ENCODE measurements around the gene C1QTNF3. TPM values are rescaled to one million over a fixed set of nuclear protein-coding genes. Genes with fewer than 3 reads are reported as not detected.

The C1QTNF3 gene
- total and polyA plus RNA-seq, 2 donors (not counting 1 experiment from before 2014, with no cell fraction given), result 6.6 to 11.9 TPM

GRCh38 chr5:34026089-34026761, 16.8 kb downstream of the C1QTNF3 start:
- DNase-seq (no peak), ATAC-seq (ENCODE audit: low read depth) (no peak)
- H3K9me3 ChIP-seq (ENCODE audit: control extremely low read depth in 1 of 3, control insufficient read depth in 2 of 3, insufficient read depth in 1 of 3, low read length in 2 of 3), result no peaks in the 10 kb centered on the region
- no peaks in the 10 kb centered on the region for H4K20me1 ChIP-seq (ENCODE audit: control insufficient read depth, insufficient read depth, low read length, poor library complexity, severe bottlenecking)
- no peak overlapping the region for H3K9ac ChIP-seq (ENCODE audit: low read length)
- no peaks in the 10 kb centered on the region for H3K27me3 Mint-ChIP-seq
- intact Hi-C loops (cut with micrococcal nuclease), result no loop called here
- no peaks in the 10 kb centered on the region for H3K4me1 Mint-ChIP-seq
- no peak overlapping the region for H3K4me3 ChIP-seq (ENCODE audit: control extremely low read depth in 1 of 5, extremely low read depth in 1 of 5, insufficient read depth in 1 of 5, low read depth in 2 of 5, low read length in 4 of 5)
- POLR2A ChIA-PET, result no interaction called here
- WGBS (ENCODE audit: insufficient coverage), result 95% methylated on average over 7 of the region's 9 CpGs
- H3K4me1 ChIP-seq (ENCODE audit: control insufficient read depth in 2 of 2, insufficient read depth in 2 of 2, low read length in 2 of 2), result no peaks in the 10 kb centered on the region
- no peak overlapping the region for H3K27ac Mint-ChIP-seq
- no peak overlapping the region for H3K4me3 Mint-ChIP-seq
- peaks cover 0 to 13% of the 10 kb centered on the region in 2 experiments for H3K36me3 ChIP-seq (replicated peaks in 1 of 2; ENCODE audit: control extremely low read depth in 1 of 2, control insufficient read depth in 1 of 2, extremely low read depth in 1 of 2, insufficient read depth in 2 of 2, low read length in 1 of 2)
- CTCF ChIA-PET, result no interaction called here
- TF ChIP-seq CTCF (IDR thresholded peaks at IDR 0.05) (no peak), EZH2 (IDR thresholded peaks at IDR 0.05; ENCODE audit: borderline replicate concordance, insufficient read depth, low read depth, low read length, poor library complexity, severe bottlenecking) (no peak)
- no peaks in the 10 kb centered on the region for H3K79me2 ChIP-seq (ENCODE audit: control insufficient read depth, insufficient read depth, low read length)
- H2AFZ ChIP-seq (ENCODE audit: insufficient read depth, low read depth, low read length, poor library complexity, severe bottlenecking), result no peak overlapping the region
- H3K27ac ChIP-seq (ENCODE audit: low read length in 2 of 2), result no peak overlapping the region
- no peaks in the 10 kb centered on the region for H3K9me3 Mint-ChIP-seq (ENCODE audit: insufficient read depth)
- no peak overlapping the region for H3K4me2 ChIP-seq (replicated peaks; ENCODE audit: low read depth, low read length, poor library complexity, severe bottlenecking)
- H3K27me3 ChIP-seq (replicated peaks in 1 of 4; ENCODE audit: control extremely low read depth in 1 of 4, control insufficient read depth in 3 of 4, insufficient read depth in 4 of 4, low read length in 3 of 4), result no peaks in the 10 kb centered on the region

- Histone ChIP-seq H4K20me1 (ENCODE audit: control insufficient read depth, insufficient read depth, low read length, poor library complexity, severe bottlenecking) (no peaks in the 10 kb centered on the region), H3K9me3 (ENCODE audit: control extremely low read depth in 1 of 3, control insufficient read depth in 2 of 3, insufficient read depth in 1 of 3, low read length in 2 of 3) (no peaks in the 10 kb centered on the region), H3K36me3 (replicated peaks in 1 of 2; ENCODE audit: control extremely low read depth in 1 of 2, control insufficient read depth in 1 of 2, extremely low read depth in 1 of 2, insufficient read depth in 2 of 2, low read length in 1 of 2) (peaks cover 2 to 26% of the 10 kb centered on the region in 2 experiments), H3K4me3 (ENCODE audit: control extremely low read depth in 1 of 5, extremely low read depth in 1 of 5, insufficient read depth in 1 of 5, low read depth in 2 of 5, low read length in 4 of 5) (no peak overlapping the region), H3K9ac (ENCODE audit: low read length) (no peak overlapping the region), H3K4me2 (replicated peaks; ENCODE audit: low read depth, low read length, poor library complexity, severe bottlenecking) (no peak overlapping the region), H2AFZ (ENCODE audit: insufficient read depth, low read depth, low read length, poor library complexity, severe bottlenecking) (no peak overlapping the region), H3K4me1 (ENCODE audit: control insufficient read depth in 2 of 2, insufficient read depth in 2 of 2, low read length in 2 of 2) (no peaks in the 10 kb centered on the region), H3K79me2 (ENCODE audit: control insufficient read depth, insufficient read depth, low read length) (no peaks in the 10 kb centered on the region), H3K27ac (ENCODE audit: low read length in 2 of 2) (no peak overlapping the region), H3K27me3 (replicated peaks in 1 of 4; ENCODE audit: control extremely low read depth in 1 of 4, control insufficient read depth in 3 of 4, insufficient read depth in 4 of 4, low read length in 3 of 4) (no peaks in the 10 kb centered on the region)
- no peak overlapping the region for H3K27ac Mint-ChIP-seq
- DNase-seq (no peak), ATAC-seq (ENCODE audit: low read depth) (no peak)
- no peaks in the 10 kb centered on the region for H3K4me1 Mint-ChIP-seq
- no peak for TF ChIP-seq CTCF (IDR thresholded peaks at IDR 0.05)
- TF ChIP-seq EZH2 (IDR thresholded peaks at IDR 0.05; ENCODE audit: borderline replicate concordance, insufficient read depth, low read depth, low read length, poor library complexity, severe bottlenecking), result no peak
- ChIA-PET CTCF (interaction anchor here (1.1 kb wide), 1 partner anchor 11 kb away, joined by 3 read pairs; no protein-coding TSS in a partner anchor), POLR2A (no interaction called here)
- 0% methylated on average over 1 of the region's 2 CpGs for WGBS (ENCODE audit: insufficient coverage)
- H3K27me3 Mint-ChIP-seq, result no peaks in the 10 kb centered on the region
- intact Hi-C loops (cut with micrococcal nuclease), result no loop called here
- H3K9me3 Mint-ChIP-seq (ENCODE audit: insufficient read depth), result no peaks in the 10 kb centered on the region
- no peak overlapping the region for H3K4me3 Mint-ChIP-seq
These were observed 20.8 kb downstream of the C1QTNF3 start for GRCh38 chr5:34022121-34022705.
